ENCODE data around the gene TNIK.

The TNIK gene

DNA sequence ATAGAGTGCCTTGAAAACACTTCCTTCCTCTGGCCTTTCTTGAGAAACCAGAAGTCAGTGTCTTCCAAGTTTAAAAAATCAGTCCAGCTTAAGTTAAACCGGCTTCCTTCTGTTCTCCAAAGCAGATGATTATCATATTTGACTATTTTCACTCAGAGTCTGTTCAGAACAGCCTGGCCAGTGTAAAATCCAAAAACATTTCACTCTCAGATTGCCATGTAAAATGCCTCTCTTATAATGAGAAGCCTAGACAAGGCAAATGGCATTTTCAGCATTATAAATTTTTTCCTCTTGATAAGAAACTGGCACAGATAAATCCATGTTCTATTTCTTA, 193.5 kb downstream of the TNIK start:
- DNase-seq (ENCODE audit: insufficient read length): no peak
- TF ChIP-seq POLR2A (IDR thresholded peaks at IDR 0.05; ENCODE audit: low read depth, low read length) (no peak), POLR2AphosphoS5 (IDR thresholded peaks at IDR 0.05; ENCODE audit: low read depth, low read length) (no peak), TAF1 (IDR thresholded peaks at IDR 0.05; ENCODE audit: borderline replicate concordance, low read depth, low read length) (no peak)
- peak; percentile 71 for FAIRE-seq

DNA sequence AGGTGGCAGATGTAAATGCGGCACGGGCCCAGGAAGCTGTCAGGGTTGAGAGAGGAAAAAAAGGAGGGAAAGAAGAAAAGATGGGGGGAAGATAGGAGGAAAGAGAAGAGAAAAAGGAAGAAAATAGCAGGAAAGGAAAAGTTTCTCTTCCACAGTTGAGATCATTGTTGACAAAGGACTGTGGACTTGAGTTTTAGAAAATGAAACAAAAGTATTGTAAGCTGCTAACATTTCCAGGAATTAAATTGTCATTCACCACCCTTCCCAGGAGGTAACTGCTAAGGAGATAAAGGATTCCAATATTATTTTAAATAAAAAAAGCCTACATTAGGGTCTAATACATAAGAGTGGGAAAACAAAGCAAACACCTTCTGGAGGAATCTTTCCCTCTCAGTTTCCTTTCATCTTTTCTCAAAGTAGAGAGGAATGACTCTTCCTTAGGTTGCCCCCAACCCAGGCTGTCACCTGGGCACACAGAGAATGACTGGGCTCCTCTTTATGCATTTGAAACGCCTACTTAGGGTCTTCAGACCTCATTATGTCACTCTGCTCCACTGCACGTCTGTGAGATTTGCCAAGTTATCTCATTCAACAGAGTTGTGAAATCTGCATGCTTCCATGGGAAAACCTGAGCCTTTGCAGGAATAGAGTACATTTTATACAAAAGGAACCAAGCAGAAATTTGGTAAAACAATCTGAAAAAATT, 194.0 kb downstream of the TNIK start:
- DNase-seq (ENCODE audit: insufficient read length) (no peak), FAIRE-seq (peak; percentile 58)
- no peak for TF ChIP-seq TAF1 (IDR thresholded peaks at IDR 0.05; ENCODE audit: borderline replicate concordance, low read depth, low read length)
- TF ChIP-seq POLR2A (IDR thresholded peaks at IDR 0.05; ENCODE audit: low read depth, low read length): no peak
- no peak for TF ChIP-seq POLR2AphosphoS5 (IDR thresholded peaks at IDR 0.05; ENCODE audit: low read depth, low read length)

DNA sequence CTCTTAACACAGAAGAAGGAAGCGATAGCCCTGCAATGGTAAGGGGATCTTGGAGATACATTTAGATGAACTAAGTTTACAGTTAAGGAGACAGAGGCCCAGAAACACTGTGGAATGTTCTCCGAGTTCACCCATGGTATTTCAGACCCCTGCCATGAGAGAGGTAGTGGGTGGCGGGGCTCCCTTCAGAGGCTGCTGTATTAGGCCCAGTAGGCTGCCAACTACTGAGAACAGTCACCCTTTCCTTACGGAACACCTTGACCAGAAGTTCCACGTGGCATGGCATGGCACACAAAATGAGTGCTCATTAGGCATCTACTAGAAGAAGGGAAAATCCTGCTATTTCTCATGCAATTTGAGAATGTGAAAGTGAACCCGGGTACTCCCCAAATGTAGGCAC, 195.4 kb downstream of the TNIK start:
- TF ChIP-seq POLR2A (IDR thresholded peaks at IDR 0.05; ENCODE audit: low read depth, low read length): no peak
- DNase-seq (ENCODE audit: insufficient read length) (no peak), FAIRE-seq (no peak)

DNA sequence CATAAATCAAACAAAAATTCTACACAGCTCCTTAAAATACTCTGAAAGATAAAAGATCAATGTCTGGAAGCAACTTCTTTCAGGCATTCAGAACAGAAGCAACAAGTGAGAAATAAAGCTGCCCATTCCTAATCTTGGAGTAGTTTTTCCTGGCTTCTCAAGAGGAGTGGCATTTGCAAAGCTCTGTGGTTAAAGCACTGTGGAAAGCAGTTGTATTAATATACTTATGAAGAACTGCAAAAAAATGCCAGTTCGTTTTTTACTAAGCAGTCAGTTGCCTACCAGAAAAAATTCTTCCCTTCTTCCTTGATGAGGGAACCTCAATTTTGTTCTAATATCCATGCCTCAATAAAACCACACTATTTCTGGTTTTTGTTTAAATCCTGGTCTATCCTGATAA, 197.8 kb downstream of the TNIK start:
- TF ChIP-seq POLR2A (IDR thresholded peaks at IDR 0.05; ENCODE audit: low read depth, low read length) (no peak), POLR2AphosphoS5 (IDR thresholded peaks at IDR 0.05; ENCODE audit: low read depth, low read length) (no peak), TAF1 (IDR thresholded peaks at IDR 0.05; ENCODE audit: borderline replicate concordance, low read depth, low read length) (no peak)
- FAIRE-seq (peak; percentile 42), DNase-seq (ENCODE audit: insufficient read length) (no peak)

DNA sequence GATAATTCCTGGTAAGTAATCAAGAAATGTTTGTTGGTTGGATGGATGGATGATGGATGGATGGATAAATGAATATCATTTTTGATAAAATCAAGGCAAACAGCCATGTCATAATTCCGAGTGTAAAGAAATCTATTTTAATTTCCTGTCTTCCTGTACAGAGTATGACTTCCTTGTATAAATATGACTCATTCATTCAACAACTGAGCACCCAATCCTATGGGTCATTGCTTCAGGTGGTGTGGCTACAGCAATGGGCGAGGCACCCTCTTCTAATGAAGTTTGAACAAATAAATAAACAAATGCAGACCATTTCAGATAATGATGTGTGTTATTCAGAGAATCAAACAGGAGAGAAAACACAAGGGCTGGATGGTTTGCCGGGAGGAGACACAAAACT, 198.7 kb downstream of the TNIK start:
- FAIRE-seq (no peak), DNase-seq (ENCODE audit: insufficient read length) (no peak)
- TF ChIP-seq POLR2AphosphoS5 (IDR thresholded peaks at IDR 0.05; ENCODE audit: low read depth, low read length) (no peak), POLR2A (IDR thresholded peaks at IDR 0.05; ENCODE audit: low read depth, low read length) (no peak), TAF1 (IDR thresholded peaks at IDR 0.05; ENCODE audit: borderline replicate concordance, low read depth, low read length) (no peak)

DNA sequence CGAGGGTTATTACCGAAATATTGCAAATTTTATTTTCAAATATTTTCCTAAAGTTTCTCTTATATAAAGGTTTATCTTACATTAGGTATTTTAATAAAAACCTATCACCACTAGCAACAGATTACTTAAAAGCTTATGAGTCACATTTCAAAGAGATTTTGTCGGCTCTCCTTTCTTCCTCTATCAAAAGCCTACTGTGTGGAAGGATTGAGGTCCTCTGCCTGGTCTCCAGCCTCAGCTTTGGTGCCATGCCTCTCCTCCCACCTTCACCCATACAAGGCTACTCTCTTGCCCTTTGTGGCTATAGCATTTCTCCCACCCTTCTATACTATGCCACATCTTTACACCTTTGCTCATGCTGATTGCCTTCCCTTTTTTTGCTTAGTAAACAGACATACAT, 199.3 kb downstream of the TNIK start:
- no peak for DNase-seq (ENCODE audit: insufficient read length)
- FAIRE-seq: no peak
- no peak for TF ChIP-seq POLR2A (IDR thresholded peaks at IDR 0.05; ENCODE audit: low read depth, low read length)

DNA sequence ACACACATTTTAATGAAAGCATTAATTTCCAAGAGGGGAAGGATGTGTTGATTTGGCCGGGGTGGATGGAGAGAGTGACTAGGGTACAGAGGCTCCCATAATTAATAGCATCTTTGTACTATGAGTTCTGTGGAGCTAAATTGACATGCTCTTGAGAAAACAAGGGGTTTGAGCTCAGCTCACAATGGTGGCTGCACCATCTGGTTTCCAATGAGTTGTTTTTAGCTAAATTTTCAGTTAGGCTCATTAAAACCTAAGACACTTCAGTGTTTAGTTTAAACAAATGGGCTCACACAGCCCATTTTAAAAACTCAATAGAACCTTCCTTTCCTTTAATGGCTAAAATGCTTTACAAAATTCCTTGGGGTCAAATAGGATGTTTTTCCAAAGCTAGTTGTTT, 199.7 kb downstream of the TNIK start:
- peak; percentile 21 for FAIRE-seq

DNA sequence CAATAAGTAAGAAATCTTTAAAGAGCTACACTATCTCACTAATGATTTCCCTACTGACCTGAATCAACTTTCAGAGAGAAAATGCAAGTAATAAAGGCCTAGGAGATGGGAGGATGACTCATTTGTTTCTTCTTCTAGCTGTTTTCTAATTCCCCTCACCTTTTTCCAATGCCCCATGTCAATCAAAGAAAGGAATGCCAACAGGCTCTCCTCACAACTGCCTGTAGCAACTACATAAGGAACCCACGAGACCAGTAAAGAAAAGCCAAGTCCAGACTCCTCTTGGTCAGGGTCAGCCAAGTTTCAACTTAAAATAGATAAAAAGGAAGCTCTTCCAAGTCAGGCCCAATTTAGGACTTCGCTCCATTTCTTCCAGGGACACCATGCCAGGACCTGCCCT, 201.9 kb downstream of the TNIK start:
- DNase-seq (ENCODE audit: insufficient read length) (no peak), FAIRE-seq (no peak)
- TF ChIP-seq POLR2AphosphoS5 (IDR thresholded peaks at IDR 0.05; ENCODE audit: low read depth, low read length) (no peak), TAF1 (IDR thresholded peaks at IDR 0.05; ENCODE audit: borderline replicate concordance, low read depth, low read length) (no peak), POLR2A (IDR thresholded peaks at IDR 0.05; ENCODE audit: low read depth, low read length) (no peak)

More for the DNA sequence above, 199.7 kb downstream of the TNIK start:
- TF ChIP-seq POLR2A (IDR thresholded peaks at IDR 0.05; ENCODE audit: low read depth, low read length) (no peak), TAF1 (IDR thresholded peaks at IDR 0.05; ENCODE audit: borderline replicate concordance, low read depth, low read length) (no peak), POLR2AphosphoS5 (IDR thresholded peaks at IDR 0.05; ENCODE audit: low read depth, low read length) (no peak)
- DNase-seq (ENCODE audit: insufficient read length): no peak

DNA sequence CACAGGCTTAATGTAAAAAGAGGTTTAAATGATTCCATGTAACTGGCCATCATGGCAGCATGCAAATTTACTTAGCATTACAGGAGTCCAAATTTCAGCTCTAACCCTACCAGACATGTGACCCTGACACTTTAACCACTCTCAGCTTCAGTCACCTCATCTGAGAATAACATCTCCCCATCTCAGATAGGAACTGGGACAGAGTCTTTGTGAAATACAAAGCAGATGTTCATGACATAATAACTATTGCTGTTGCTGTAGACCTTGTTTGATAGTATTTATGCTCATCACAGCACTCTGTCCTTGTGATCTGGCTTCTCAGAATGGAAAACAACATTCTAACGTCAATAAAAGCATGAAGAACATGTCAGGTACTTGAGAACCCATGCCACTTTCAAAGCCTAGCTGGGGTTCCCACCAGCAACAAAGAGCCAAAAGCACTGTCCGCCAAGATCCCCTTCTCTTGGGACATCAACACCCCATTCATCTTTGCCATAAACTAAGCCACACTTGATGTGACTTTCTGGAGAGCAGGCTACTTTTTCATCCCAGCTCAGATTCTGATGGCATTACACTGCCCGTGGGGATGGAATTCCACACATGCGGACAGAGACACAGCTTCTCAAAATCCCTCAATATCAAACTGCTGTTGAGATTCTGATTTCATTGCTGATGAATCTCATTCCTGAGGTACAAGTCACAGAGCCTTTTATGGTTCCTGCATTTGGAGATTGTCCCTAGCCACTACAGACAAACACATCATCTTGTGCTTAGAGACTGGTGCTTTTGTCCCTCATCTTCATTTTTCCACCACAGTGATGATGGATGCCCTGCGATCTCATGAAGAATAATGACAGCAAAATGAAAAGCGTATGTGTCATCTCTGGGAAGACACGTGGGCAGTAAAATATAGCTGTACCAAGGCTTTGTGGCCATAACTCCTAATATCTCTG, 202.7 kb downstream of the TNIK start:
- DNase-seq (ENCODE audit: insufficient read length) (no peak), FAIRE-seq (peak; percentile 83)
- no peak for TF ChIP-seq POLR2AphosphoS5 (IDR thresholded peaks at IDR 0.05; ENCODE audit: low read depth, low read length)
- TF ChIP-seq TAF1 (IDR thresholded peaks at IDR 0.05; ENCODE audit: borderline replicate concordance, low read depth, low read length): no peak
- TF ChIP-seq POLR2A (IDR thresholded peaks at IDR 0.05; ENCODE audit: low read depth, low read length): no peak

DNA sequence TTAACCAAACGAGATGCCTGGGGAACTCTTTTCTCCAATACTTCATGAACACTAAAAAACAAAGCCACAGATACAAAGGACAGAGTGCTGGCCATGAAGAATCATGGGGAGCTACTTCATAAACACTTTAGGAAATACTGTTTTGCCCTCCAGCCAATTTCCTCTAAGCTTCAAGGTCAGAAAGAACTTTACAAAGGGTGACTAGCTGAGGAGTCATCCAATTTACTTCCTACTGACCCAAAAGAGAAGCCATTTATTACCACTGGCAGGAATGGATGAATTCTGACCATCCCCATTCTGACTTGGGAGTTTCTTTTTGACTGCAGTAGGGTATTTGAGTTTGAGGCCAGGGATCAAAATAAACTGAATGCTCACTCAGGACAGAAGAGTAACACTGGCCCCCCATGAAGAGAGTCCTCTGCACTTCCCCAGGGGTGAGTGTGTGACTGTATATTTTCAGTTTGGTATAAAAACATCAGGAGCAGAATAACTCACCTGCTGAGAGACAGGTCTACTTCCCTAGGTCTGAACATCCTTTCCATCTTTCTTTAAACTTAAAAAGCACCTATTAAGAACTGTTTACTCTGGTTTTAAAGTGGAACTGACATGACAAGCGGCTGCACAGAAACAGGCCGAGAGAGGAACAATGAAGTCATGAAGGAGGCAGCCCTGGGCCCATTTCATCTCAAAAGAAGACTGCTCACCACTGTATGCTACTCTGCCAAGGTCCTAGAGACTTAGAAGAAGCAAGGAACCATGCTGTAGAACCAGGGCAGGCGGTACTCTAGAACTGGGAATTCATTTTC, 203.6 kb downstream of the TNIK start:
- TF ChIP-seq POLR2A (IDR thresholded peaks at IDR 0.05; ENCODE audit: low read depth, low read length): no peak
- TF ChIP-seq TAF1 (IDR thresholded peaks at IDR 0.05; ENCODE audit: borderline replicate concordance, low read depth, low read length): no peak
- no peak for TF ChIP-seq POLR2AphosphoS5 (IDR thresholded peaks at IDR 0.05; ENCODE audit: low read depth, low read length)
- FAIRE-seq (peak; percentile 36), DNase-seq (ENCODE audit: insufficient read length) (no peak)

DNA sequence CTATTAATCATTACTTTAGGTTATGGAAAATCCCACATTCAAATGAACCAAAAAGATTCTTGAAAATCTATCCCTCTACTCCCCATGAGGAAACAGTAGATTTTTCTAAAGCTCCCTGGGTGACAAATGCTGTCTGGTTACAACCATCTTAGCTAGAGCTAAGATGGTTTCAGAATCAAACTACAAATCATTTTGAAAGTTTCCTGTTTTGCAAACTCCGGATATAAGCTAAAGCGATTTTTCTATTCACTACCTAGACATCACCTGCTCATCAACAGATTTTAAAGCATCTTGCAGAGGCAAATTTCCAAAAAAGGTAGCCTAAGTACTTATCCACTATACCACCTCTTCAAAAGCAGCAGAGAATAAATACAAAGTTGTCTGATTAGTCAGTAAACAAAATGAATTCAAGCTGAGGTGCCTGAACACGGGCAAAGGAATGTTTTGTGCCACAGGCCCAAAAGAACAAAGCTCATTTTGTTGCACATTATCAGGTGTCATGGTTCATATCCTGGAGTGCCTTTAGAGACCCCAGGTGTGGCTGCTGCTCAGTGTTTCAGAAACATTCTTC, 204.9 kb downstream of the TNIK start:
- FAIRE-seq (peak; percentile 96), DNase-seq (ENCODE audit: insufficient read length) (no peak)

More for the DNA sequence above, 204.9 kb downstream of the TNIK start:
- no peak for TF ChIP-seq POLR2AphosphoS5 (IDR thresholded peaks at IDR 0.05; ENCODE audit: low read depth, low read length)
- no peak for TF ChIP-seq POLR2A (IDR thresholded peaks at IDR 0.05; ENCODE audit: low read depth, low read length)
- TF ChIP-seq TAF1 (IDR thresholded peaks at IDR 0.05; ENCODE audit: borderline replicate concordance, low read depth, low read length): no peak

Measured in GM12892 (cell line).